Keratinocyte (primary cell): ENCODE data around the gene TOX2. TPM values are rescaled to one million over a fixed set of nuclear protein-coding genes. Genes with fewer than 3 reads are reported as not detected.

Experiments used
- DNase-seq: peaks from one replicate; pipeline ENCODE4 v3.0.0-alpha.2; 2011; ENCODE audit warnings: low read depth, missing footprints, low spot score
- FAIRE-seq: peaks from 2 replicates; lab custom pipeline; 2011; peaks lifted over from hg19 to GRCh38; lab: Jason Lieb, UNC
- H2AFZ ChIP-seq: 2 replicates; pipeline ENCODE4 v1.6.0; 2012; ENCODE audit warnings: low read length, control low read depth, inconsistent platforms; ENCODE audit not compliant: control insufficient read depth
- H3K27ac ChIP-seq: 2 replicates; pipeline ENCODE4 v1.5.1; 2011; ENCODE audit warnings: low read length; ENCODE audit not compliant: control insufficient read depth, insufficient read depth
- H3K27me3 ChIP-seq: 3 replicates; pipeline ENCODE4 v1.6.0; 2011; ENCODE audit warnings: low read length; ENCODE audit not compliant: control insufficient read depth, insufficient read depth; ENCODE audit errors: extremely low read depth
- H3K36me3 ChIP-seq, 2 experiments: 2 replicates in 1 of 2; 3 replicates in 1 of 2; pipeline ENCODE4 v1.5.1; 2011; ENCODE audit warnings: low read length in 2 of 2, mild to moderate bottlenecking in 1 of 2; ENCODE audit not compliant: control insufficient read depth in 2 of 2, insufficient read depth in 2 of 2; ENCODE audit errors: extremely low read depth in 1 of 2
- H3K4me1 ChIP-seq: 3 replicates; pipeline ENCODE4 v1.5.1; 2011; ENCODE audit warnings: low read length; ENCODE audit not compliant: control insufficient read depth, insufficient read depth; ENCODE audit errors: extremely low read depth
- H3K4me2 ChIP-seq: 3 replicates; pipeline ENCODE4 v1.6.0; 2011; ENCODE audit warnings: low read depth, low read length; ENCODE audit not compliant: control insufficient read depth, insufficient read depth; ENCODE audit errors: extremely low read depth
- H3K4me3 ChIP-seq, 3 experiments: fragments of 200-600 bp in 1 of 3; sonication (generic) in 1 of 3; 2 replicates in 2 of 3; 3 replicates in 1 of 3; pipeline ENCODE4 v1.5.1; 2011 to 2016; ENCODE audit warnings: low read length in 3 of 3, mild to moderate bottlenecking in 3 of 3, control low read depth in 2 of 3, inconsistent platforms in 1 of 3, low read depth in 1 of 3, mixed read lengths in 1 of 3, mixed run types in 1 of 3, moderate library complexity in 1 of 3; ENCODE audit not compliant: control insufficient read depth in 2 of 3, insufficient read depth in 2 of 3; ENCODE audit errors: extremely low read depth in 1 of 3
- H3K79me2 ChIP-seq: 2 replicates; pipeline ENCODE4 v1.6.0; 2012; ENCODE audit warnings: low read length; ENCODE audit not compliant: control insufficient read depth, insufficient read depth
- H3K9ac ChIP-seq: 3 replicates; pipeline ENCODE4 v1.6.0; 2011; ENCODE audit warnings: low read length; ENCODE audit not compliant: control insufficient read depth, insufficient read depth; ENCODE audit errors: extremely low read depth
- H3K9me1 ChIP-seq: 3 replicates; pipeline ENCODE4 v1.6.0; 2011; ENCODE audit warnings: low read length; ENCODE audit not compliant: control insufficient read depth, insufficient read depth; ENCODE audit errors: extremely low read depth
- H3K9me3 ChIP-seq: 2 replicates; pipeline ENCODE4 v1.5.1; 2012; ENCODE audit warnings: low read depth, low read length; ENCODE audit not compliant: control insufficient read depth
- H4K20me1 ChIP-seq: 3 replicates; pipeline ENCODE4 v1.6.0; 2011; ENCODE audit warnings: low read length; ENCODE audit not compliant: control insufficient read depth, insufficient read depth; ENCODE audit errors: extremely low read depth
- EZH2 ChIP-seq: IDR thresholded peaks from one replicate; pipeline ENCODE4 v1.6.1; 2012; ENCODE audit warnings: inconsistent platforms, mild to moderate bottlenecking, low read length, moderate library complexity
- dilution Hi-C: fragments of 300-500 bp; cut with MboI; formaldehyde crosslinking; loops from one replicate; pipeline ENCODE4 v1.7.0; 2020; ENCODE audit warnings: low sequenced_read_pairs; ENCODE audit not compliant: extremely low pct_ligation_motif_present
- polyA plus RNA-seq, 5 experiments: library from polyadenylated mRNA; depleted of rRNA in 3 of 5; stranded (reverse) in 3 of 5; stranded (forward) in 1 of 5; unstranded in 1 of 5; fragments of >200 nt; gene quantifications; 1 replicate in 1 of 5; 2 replicates in 3 of 5; 3 replicates in 1 of 5; pipeline versions ENCODE4 v1.2.1 to v1.2.3, GENCODE V29; 2011 to 2012; ENCODE audit warnings: missing spikeins in 2 of 5, low read depth in 1 of 5, low replicate concordance in 1 of 5
- TF ChIP-seq, protein P1 (sequence below), 3 experiments: IDR thresholded peaks in 1 of 3; conservative IDR thresholded peaks in 1 of 3; optimal IDR thresholded peaks in 1 of 3; 2 replicates in 2 of 3; 3 replicates in 1 of 3; pipeline versions ENCODE3 to v1.5.1; 2011; ENCODE audit warnings: low read length in 3 of 3, mild to moderate bottlenecking in 3 of 3, moderate library complexity in 2 of 3, control low read depth in 1 of 3, inconsistent platforms in 1 of 3; ENCODE audit not compliant: insufficient read depth in 2 of 3; ENCODE audit errors: extremely low read depth in 1 of 3

The TOX2 gene
- polyA plus RNA-seq, 1 donor (not counting 4 experiments of a cell fraction or from before 2014, with no cell fraction given): 0.20 TPM

- H3K9ac ChIP-seq: no peak overlapping the region
- H3K79me2 ChIP-seq: no peaks in the 10 kb centered on the region
- no peak overlapping the region for H3K27ac ChIP-seq
- dilution Hi-C loops: no loop called here
- no peak overlapping the region for H3K4me2 ChIP-seq
- TF ChIP-seq EZH2: no peak
- TF ChIP-seq, protein P1, sequence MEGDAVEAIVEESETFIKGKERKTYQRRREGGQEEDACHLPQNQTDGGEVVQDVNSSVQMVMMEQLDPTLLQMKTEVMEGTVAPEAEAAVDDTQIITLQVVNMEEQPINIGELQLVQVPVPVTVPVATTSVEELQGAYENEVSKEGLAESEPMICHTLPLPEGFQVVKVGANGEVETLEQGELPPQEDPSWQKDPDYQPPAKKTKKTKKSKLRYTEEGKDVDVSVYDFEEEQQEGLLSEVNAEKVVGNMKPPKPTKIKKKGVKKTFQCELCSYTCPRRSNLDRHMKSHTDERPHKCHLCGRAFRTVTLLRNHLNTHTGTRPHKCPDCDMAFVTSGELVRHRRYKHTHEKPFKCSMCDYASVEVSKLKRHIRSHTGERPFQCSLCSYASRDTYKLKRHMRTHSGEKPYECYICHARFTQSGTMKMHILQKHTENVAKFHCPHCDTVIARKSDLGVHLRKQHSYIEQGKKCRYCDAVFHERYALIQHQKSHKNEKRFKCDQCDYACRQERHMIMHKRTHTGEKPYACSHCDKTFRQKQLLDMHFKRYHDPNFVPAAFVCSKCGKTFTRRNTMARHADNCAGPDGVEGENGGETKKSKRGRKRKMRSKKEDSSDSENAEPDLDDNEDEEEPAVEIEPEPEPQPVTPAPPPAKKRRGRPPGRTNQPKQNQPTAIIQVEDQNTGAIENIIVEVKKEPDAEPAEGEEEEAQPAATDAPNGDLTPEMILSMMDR (optimal IDR thresholded peaks at IDR 0.05 in 1 of 3, IDR thresholded peaks at IDR 0.05 in 1 of 3, conservative IDR thresholded peaks at IDR 0.05 in 1 of 3; ENCODE audit: extremely low read depth in 1 of 3, insufficient read depth in 2 of 3, low read length in 3 of 3): no peak
- no peaks in the 10 kb centered on the region for H4K20me1 ChIP-seq
- H3K4me3 ChIP-seq: no peak overlapping the region
- no peak overlapping the region for H2AFZ ChIP-seq
- H3K27me3 ChIP-seq: peaks cover 8% of the 10 kb centered on the region
- no peaks in the 10 kb centered on the region for H3K9me3 ChIP-seq
- FAIRE-seq (no peak), DNase-seq (no peak)
- peaks cover 17% of the 10 kb centered on the region for H3K4me1 ChIP-seq
- no peaks in the 10 kb centered on the region for H3K36me3 ChIP-seq
- no peaks in the 10 kb centered on the region for H3K9me1 ChIP-seq
Measured at GRCh38 chr20:43972051-43972450, 57.4 kb downstream of the TOX2 start.

GRCh38 chr20:43972692-43973091 lies 58.0 kb downstream of the TOX2 start:
- Histone ChIP-seq H3K79me2 (no peaks in the 10 kb centered on the region), H3K4me3 (no peak overlapping the region)
- no peak for FAIRE-seq

DNA sequence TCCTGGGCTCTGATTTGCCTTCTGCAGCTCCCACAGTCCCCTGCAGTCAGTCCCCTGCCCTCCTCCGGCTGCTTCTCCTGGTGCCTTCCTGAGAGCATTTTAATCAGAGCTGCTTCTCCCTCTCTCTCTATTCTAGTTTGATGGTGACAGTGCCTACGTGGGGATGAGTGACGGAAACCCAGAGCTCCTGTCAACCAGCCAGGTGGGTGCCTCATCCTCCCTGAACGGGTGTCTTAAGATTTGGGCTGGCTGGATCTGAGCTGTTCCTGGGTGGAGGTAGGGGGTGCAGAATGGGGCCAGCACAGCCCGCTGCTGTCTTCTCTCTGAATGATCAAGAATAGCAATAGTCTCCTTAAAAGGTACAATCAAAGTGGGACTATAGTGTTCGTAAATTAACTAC lies 58.6 kb downstream of the TOX2 start:
- Histone ChIP-seq H3K9me3 (no peaks in the 10 kb centered on the region), H3K36me3 (no peaks in the 10 kb centered on the region), H3K4me1 (peaks cover 17% of the 10 kb centered on the region), H3K27me3 (peaks cover 2% of the 10 kb centered on the region), H3K79me2 (no peaks in the 10 kb centered on the region), H3K9ac (no peak overlapping the region), H3K9me1 (no peaks in the 10 kb centered on the region), H4K20me1 (no peaks in the 10 kb centered on the region), H3K4me3 (no peak overlapping the region), H3K4me2 (no peak overlapping the region), H3K27ac (no peak overlapping the region), H2AFZ (no peak overlapping the region)
- dilution Hi-C loops: no loop called here
- FAIRE-seq (no peak), DNase-seq (no peak)
- TF ChIP-seq EZH2: no peak
- TF ChIP-seq, protein P1 (optimal IDR thresholded peaks at IDR 0.05 in 1 of 3, IDR thresholded peaks at IDR 0.05 in 1 of 3, conservative IDR thresholded peaks at IDR 0.05 in 1 of 3; ENCODE audit: extremely low read depth in 1 of 3, insufficient read depth in 2 of 3, low read length in 3 of 3): no peak

More at GRCh38 chr20:43972692-43973091, 58.0 kb downstream of the TOX2 start:
- peaks cover 17% of the 10 kb centered on the region for H3K4me1 ChIP-seq
- DNase-seq: no peak
- H2AFZ ChIP-seq: no peak overlapping the region
- no peak for TF ChIP-seq EZH2
- no peak overlapping the region for H3K27ac ChIP-seq
- no peaks in the 10 kb centered on the region for H3K9me3 ChIP-seq
- H3K9ac ChIP-seq: no peak overlapping the region
- H3K4me2 ChIP-seq: no peak overlapping the region
- peaks cover 5% of the 10 kb centered on the region for H3K27me3 ChIP-seq
- H4K20me1 ChIP-seq: no peaks in the 10 kb centered on the region
- dilution Hi-C loops: no loop called here
- H3K9me1 ChIP-seq: no peaks in the 10 kb centered on the region
- no peaks in the 10 kb centered on the region for H3K36me3 ChIP-seq
